ENCODE results near the gene ALPK3.

The ALPK3 gene

DNA sequence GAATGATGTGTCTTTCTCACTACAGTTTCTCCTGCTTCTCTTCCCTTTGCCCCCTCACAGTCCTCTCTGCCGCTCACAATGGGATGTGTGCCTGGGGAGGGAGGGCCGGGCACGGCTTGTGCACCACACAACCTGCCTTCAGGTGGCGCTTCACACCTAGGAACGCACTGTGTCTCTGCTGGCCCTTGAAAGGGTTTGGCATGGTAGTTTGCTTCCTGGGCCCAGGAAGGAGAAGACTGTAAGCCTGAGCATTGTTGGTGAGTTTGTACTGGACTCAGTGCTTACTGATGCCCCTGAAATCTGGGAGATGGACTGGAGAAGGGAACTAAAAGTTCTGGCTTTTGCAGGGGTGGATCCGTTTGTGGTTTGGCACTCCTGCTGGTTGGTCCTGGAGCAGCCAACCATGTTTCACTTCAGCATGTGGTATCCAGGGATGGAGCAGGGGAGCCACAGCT, 9.2 kb downstream of the ALPK3 start:
- TF ChIP-seq CTCF (conservative IDR thresholded peaks at IDR 0.05; ENCODE audit: control insufficient read depth, insufficient read depth, low read depth, low read length), result peak; percentile 2
- H3K4me3 ChIP-seq (ENCODE audit: control insufficient read depth, low read depth, low read length), result no peak overlapping the region
- peak; percentile 52 for DNase-seq (ENCODE audit: low read depth)

- DNase-seq (ENCODE audit: low read depth), result no peak
- no peak for TF ChIP-seq CTCF (conservative IDR thresholded peaks at IDR 0.05; ENCODE audit: control insufficient read depth, insufficient read depth, low read depth, low read length)
- no peak overlapping the region for H3K4me3 ChIP-seq (ENCODE audit: control insufficient read depth, low read depth, low read length)
These were observed 10.1 kb downstream of the ALPK3 start for GRCh38 chr15:84827246-84827645.

- no peak for DNase-seq (ENCODE audit: low read depth)
- TF ChIP-seq CTCF (conservative IDR thresholded peaks at IDR 0.05; ENCODE audit: control insufficient read depth, insufficient read depth, low read depth, low read length), result no peak
- no peak overlapping the region for H3K4me3 ChIP-seq (ENCODE audit: control insufficient read depth, low read depth, low read length)
These were observed 11.1 kb downstream of the ALPK3 start for GRCh38 chr15:84828086-84828908.

- H3K4me3 ChIP-seq (ENCODE audit: control insufficient read depth, low read depth, low read length), result no peak overlapping the region
- TF ChIP-seq CTCF (conservative IDR thresholded peaks at IDR 0.05; ENCODE audit: control insufficient read depth, insufficient read depth, low read depth, low read length), result no peak
- DNase-seq (ENCODE audit: low read depth), result no peak
These were observed 12.3 kb downstream of the ALPK3 start for GRCh38 chr15:84829428-84829827.

DNA sequence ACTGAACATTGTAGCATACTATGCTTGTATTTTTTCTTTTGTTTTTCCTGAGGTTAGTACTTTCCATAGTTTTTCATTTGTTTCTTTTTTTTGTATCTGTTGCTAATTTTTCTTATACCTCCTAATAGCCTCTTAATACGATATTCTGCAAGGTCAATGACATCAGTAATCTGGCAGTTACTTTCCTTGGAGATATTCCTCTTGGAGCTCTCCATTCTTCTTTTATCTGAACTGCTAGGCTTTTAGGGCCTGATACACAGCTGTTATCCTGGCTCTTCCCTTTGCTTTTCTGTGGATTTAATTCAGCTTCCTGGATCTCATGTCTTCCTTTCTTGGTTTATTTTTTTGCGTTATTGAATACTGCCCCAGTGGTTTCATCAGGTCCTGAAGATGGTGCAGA, 12.9 kb downstream of the ALPK3 start:
- no peak for DNase-seq (ENCODE audit: low read depth)
- no peak for TF ChIP-seq CTCF (conservative IDR thresholded peaks at IDR 0.05; ENCODE audit: control insufficient read depth, insufficient read depth, low read depth, low read length)
- no peak overlapping the region for H3K4me3 ChIP-seq (ENCODE audit: control insufficient read depth, low read depth, low read length)

GRCh38 chr15:84831028-84831427, 13.9 kb downstream of the ALPK3 start:
- TF ChIP-seq CTCF (conservative IDR thresholded peaks at IDR 0.05; ENCODE audit: control insufficient read depth, insufficient read depth, low read depth, low read length), result no peak
- no peak for DNase-seq (ENCODE audit: low read depth)
- H3K4me3 ChIP-seq (ENCODE audit: control insufficient read depth, low read depth, low read length), result no peak overlapping the region
